Urinary bladder (tissue), 4 donors: Measurements from ENCODE around the gene NOL11. TPM values are rescaled to one million over a fixed set of nuclear protein-coding genes. Genes with fewer than 3 reads are reported as not detected.
"Not testable (repeated sequence)": the region's sequence is repeated elsewhere in the genome, so short reads cannot be mapped to it uniquely, and the experiment has no call there.

ENCODE experiments used
- DNase-seq: peaks from one replicate; pipeline ENCODE4 v3.0.0-alpha.2; 2015; ENCODE audit errors: extremely low spot score
- H3K27ac ChIP-seq: one replicate; pipeline ENCODE4 v1.5.1; 2013; ENCODE audit warnings: low read depth, mild to moderate bottlenecking, moderate library complexity
- H3K36me3 ChIP-seq: one replicate; pipeline ENCODE4 v1.6.1; 2013; ENCODE audit warnings: mild to moderate bottlenecking, moderate library complexity; ENCODE audit not compliant: insufficient read depth
- H3K4me1 ChIP-seq: one replicate; pipeline ENCODE4 v1.6.1; 2013; ENCODE audit warnings: mild to moderate bottlenecking, moderate library complexity; ENCODE audit not compliant: insufficient read depth
- H3K4me3 ChIP-seq: one replicate; pipeline ENCODE4 v1.5.1; 2013; ENCODE audit warnings: low read depth, low read length
- WGBS: extraction: QIAGEN DNeasy Blood & Tissue Kit; methylation state at CpG from one replicate; pipeline ENCODE4 v1.1.7; 2013; 5-methylcytosine and 5-hydroxymethylcytosine counted together
- polyA plus RNA-seq: library from polyadenylated mRNA; stranded (reverse); fragments of 200-250 nt; gene quantifications from one replicate; pipeline ENCODE4 v1.2.3, GENCODE V29; 2013
- total RNA-seq: library from RNA; depleted of rRNA; stranded (reverse); fragments of >200 nt; gene quantifications from one replicate; pipeline ENCODE4 v1.2.3, GENCODE V29; 2014
- donor health status: healthy with polysubstance abuse.
- donor health status: healthy.

The NOL11 gene
- total and polyA plus RNA-seq, 2 donors, result 20.2 to 59.6 TPM

- no peak overlapping the region for H3K4me3 ChIP-seq
- no peaks in the 10 kb centered on the region for H3K4me1 ChIP-seq
- H3K36me3 ChIP-seq, result peaks cover 4% of the 10 kb centered on the region
- no peak overlapping the region for H3K27ac ChIP-seq
- WGBS, result 37% methylated on average over 2 of the region's 2 CpGs
- DNase-seq, result peak; percentile 59
Observed at GRCh38 chr17:67689534-67690177, 28.1 kb upstream of the NOL11 start.

- H3K4me1 ChIP-seq, result no peaks in the 10 kb centered on the region
- no peak for DNase-seq
- H3K4me3 ChIP-seq, result no peak overlapping the region
- no peaks in the 10 kb centered on the region for H3K36me3 ChIP-seq
- no peak overlapping the region for H3K27ac ChIP-seq
Observed at GRCh38 chr17:67693811-67694210, 23.9 kb upstream of the NOL11 start.

- 61% methylated on average over 3 of the region's 3 CpGs for WGBS
- H3K4me3 ChIP-seq, result no peak overlapping the region
- H3K27ac ChIP-seq, result no peak overlapping the region
- DNase-seq, result no peak
- H3K36me3 ChIP-seq, result no peaks in the 10 kb centered on the region
- H3K4me1 ChIP-seq, result no peaks in the 10 kb centered on the region
Observed at GRCh38 chr17:67696347-67696746, 21.4 kb upstream of the NOL11 start.

- Histone ChIP-seq H3K27ac (no peak overlapping the region), H3K36me3 (no peaks in the 10 kb centered on the region), H3K4me3 (no peak overlapping the region), H3K4me1 (no peaks in the 10 kb centered on the region)
- 62% methylated on average over 4 of the region's 4 CpGs for WGBS
- DNase-seq, result no peak
Observed at GRCh38 chr17:67696853-67697498, 20.8 kb upstream of the NOL11 start.

- no peak overlapping the region for H3K27ac ChIP-seq
- no peaks in the 10 kb centered on the region for H3K36me3 ChIP-seq
- H3K4me1 ChIP-seq, result no peaks in the 10 kb centered on the region
- no peak for DNase-seq
- WGBS, result 66% methylated on average over 5 of the region's 5 CpGs
- H3K4me3 ChIP-seq, result no peak overlapping the region
Observed at GRCh38 chr17:67700037-67700724, 17.6 kb upstream of the NOL11 start.

GRCh38 chr17:67700725-67701119, 17.0 kb upstream of the NOL11 start:
- no peak overlapping the region for H3K27ac ChIP-seq
- H3K36me3 ChIP-seq, result no peaks in the 10 kb centered on the region
- H3K4me1 ChIP-seq, result no peaks in the 10 kb centered on the region
- 90% methylated on average over 1 of the region's 1 CpG for WGBS
- H3K4me3 ChIP-seq, result no peak overlapping the region
- no peak for DNase-seq

GRCh38 chr17:67702861-67703260, 14.9 kb upstream of the NOL11 start:
- H3K27ac ChIP-seq, result not testable (repeated sequence)
- WGBS, result 92% methylated on average over 8 of the region's 8 CpGs

GRCh38 chr17:67707442-67707841, 10.3 kb upstream of the NOL11 start:
- DNase-seq, result no peak
- 64% methylated on average over 2 of the region's 2 CpGs for WGBS
- H3K4me1 ChIP-seq, result no peaks in the 10 kb centered on the region

More at GRCh38 chr17:67702861-67703260, 14.9 kb upstream of the NOL11 start:
- not testable (repeated sequence) for H3K36me3 ChIP-seq, H3K4me3 ChIP-seq, DNase-seq, H3K4me1 ChIP-seq

GRCh38 chr17:67708378-67708777, 9.4 kb upstream of the NOL11 start:
- Histone ChIP-seq H3K4me3 (no peak overlapping the region), H3K27ac (no peak overlapping the region), H3K4me1 (no peaks in the 10 kb centered on the region), H3K36me3 (no peaks in the 10 kb centered on the region)
- no peak for DNase-seq
- WGBS, result 71% methylated on average over 3 of the region's 3 CpGs

More at GRCh38 chr17:67707442-67707841, 10.3 kb upstream of the NOL11 start:
- Histone ChIP-seq H3K4me3 (no peak overlapping the region), H3K27ac (no peak overlapping the region), H3K36me3 (no peaks in the 10 kb centered on the region)

GRCh38 chr17:67711916-67712315, 5.8 kb upstream of the NOL11 start:
- WGBS, result 80% methylated on average over 4 of the region's 4 CpGs
- no peak overlapping the region for H3K4me3 ChIP-seq

GRCh38 chr17:67712375-67712774, 5.4 kb upstream of the NOL11 start:
- Histone ChIP-seq H3K36me3 (no peaks in the 10 kb centered on the region), H3K4me3 (no peak overlapping the region), H3K27ac (no peak overlapping the region), H3K4me1 (no peaks in the 10 kb centered on the region)
- DNase-seq, result no peak
- 88% methylated on average over 4 of the region's 4 CpGs for WGBS

More at GRCh38 chr17:67711916-67712315, 5.8 kb upstream of the NOL11 start:
- H3K27ac ChIP-seq, result no peak overlapping the region
- H3K4me1 ChIP-seq, result no peaks in the 10 kb centered on the region
- DNase-seq, result no peak
- no peaks in the 10 kb centered on the region for H3K36me3 ChIP-seq

GRCh38 chr17:67713169-67713568, 4.6 kb upstream of the NOL11 start:
- Histone ChIP-seq H3K27ac (no peak overlapping the region), H3K4me3 (no peak overlapping the region), H3K36me3 (no peaks in the 10 kb centered on the region), H3K4me1 (no peaks in the 10 kb centered on the region)
- WGBS, result 95% methylated on average over 3 of the region's 3 CpGs
- DNase-seq, result no peak

- no peak for DNase-seq
- H3K27ac ChIP-seq, result no peak overlapping the region
- WGBS, result 91% methylated on average over 6 of the region's 6 CpGs
Observed at GRCh38 chr17:67716405-67716798, 1.3 kb upstream of the NOL11 start.

GRCh38 chr17:67717192-67717623, 528 bp upstream of the NOL11 start:
- no peaks in the 10 kb centered on the region for H3K36me3 ChIP-seq
- no peak for DNase-seq
- H3K4me3 ChIP-seq, result peak overlapping the region; percentile 25
- H3K27ac ChIP-seq, result peak overlapping the region; percentile 58
- H3K4me1 ChIP-seq, result no peaks in the 10 kb centered on the region
- WGBS, result 2% methylated on average over 5 of the region's 5 CpGs

More at GRCh38 chr17:67716405-67716798, 1.3 kb upstream of the NOL11 start:
- Histone ChIP-seq H3K4me1 (no peaks in the 10 kb centered on the region), H3K36me3 (no peaks in the 10 kb centered on the region), H3K4me3 (no peak overlapping the region)
